Sigmoid colon (tissue), 4 donors: Measurements from ENCODE around the gene LRFN4.

Experiments used
- CTCF ChIP-seq, 4 experiments: fragments of 450-650 bp in 3 of 4; fragments of 200-600 bp in 1 of 4; IDR thresholded peaks; one replicate each; pipeline ENCODE4 v1.5.1; 2016 to 2019; ENCODE audit warnings: antibody characterized with exemption in 4 of 4, mild to moderate bottlenecking in 3 of 4, moderate library complexity in 2 of 4
- POLR2A ChIP-seq, 2 donors: fragments of 450-650 bp; IDR thresholded peaks; one replicate each; pipeline ENCODE4 v1.6.1; 2016; ENCODE audit warnings: antibody characterized with exemption in 2 of 2, mild to moderate bottlenecking in 2 of 2, moderate library complexity in 2 of 2
- POLR2AphosphoS5 ChIP-seq, 4 donors: sonication (generic); formaldehyde crosslinking; IDR thresholded peaks; one replicate each; pipeline ENCODE4 v1.6.1; 2017; ENCODE audit warnings: antibody characterized with exemption in 4 of 4

DNA sequence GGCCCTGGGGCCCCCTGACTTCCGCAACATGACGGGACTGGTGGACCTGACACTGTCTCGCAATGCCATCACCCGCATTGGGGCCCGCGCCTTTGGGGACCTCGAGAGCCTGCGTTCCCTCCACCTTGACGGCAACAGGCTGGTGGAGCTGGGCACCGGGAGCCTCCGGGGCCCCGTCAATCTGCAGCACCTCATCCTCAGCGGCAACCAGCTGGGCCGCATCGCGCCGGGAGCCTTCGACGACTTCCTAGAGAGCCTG lies 992 bp downstream of the LRFN4 start:
- TF ChIP-seq CTCF (IDR thresholded peaks at IDR 0.05): no peak
- TF ChIP-seq POLR2AphosphoS5 (IDR thresholded peaks at IDR 0.05): no peak
- TF ChIP-seq POLR2A (IDR thresholded peaks at IDR 0.05): no peak
